Ovary (tissue), 9 donors: ENCODE data around the gene MLPH. TPM values are rescaled to one million over a fixed set of nuclear protein-coding genes. Genes with fewer than 3 reads are reported as not detected.
A peak's percentile ranks its signal among the peaks of the same experiment; 100 is the strongest.

Experiments
- DNase-seq, 5 donors: peaks; one replicate each; pipeline ENCODE4 v3.0.0-alpha.2; 2019 to 2020
- H3K27ac ChIP-seq, 2 donors: fragments of 200-600 bp; one replicate each; pipeline versions ENCODE4 v1.5.1 to v1.8.0; 2019 to 2022
- H3K27me3 ChIP-seq: fragments of 200-600 bp; one replicate; pipeline ENCODE4 v1.8.0; 2022
- H3K36me3 ChIP-seq: fragments of 200-600 bp; sonication (generic); one replicate; pipeline ENCODE4 v1.5.1; 2019
- H3K4me1 ChIP-seq: one replicate; pipeline ENCODE4 v1.8.1; 2013; ENCODE audit warnings: mild to moderate bottlenecking, moderate library complexity; ENCODE audit not compliant: insufficient read depth
- H3K4me3 ChIP-seq: fragments of 200-600 bp; sonication (generic); one replicate; pipeline ENCODE4 v1.5.1; 2017
- H3K9me3 ChIP-seq, 2 donors: fragments of 200-600 bp in 1 of 2; sonication (generic) in 1 of 2; one replicate each; pipeline versions ENCODE4 v1.5.1 to v1.8.1; 2013 to 2019; ENCODE audit warnings: mild to moderate bottlenecking in 1 of 2, moderate library complexity in 1 of 2
- CTCF ChIP-seq, 3 donors: fragments of 450-650 bp in 2 of 3; fragments of 200-600 bp in 1 of 3; IDR thresholded peaks; one replicate each; pipeline versions ENCODE4 v1.5.1 to v1.8.0; 2016 to 2022; ENCODE audit warnings: antibody characterized with exemption in 3 of 3, mild to moderate bottlenecking in 1 of 3
- EP300 ChIP-seq: sonication (generic); formaldehyde crosslinking; IDR thresholded peaks from one replicate; pipeline ENCODE4 v1.6.1; 2017; ENCODE audit warnings: antibody characterized with exemption
- POLR2A ChIP-seq: fragments of 450-650 bp; IDR thresholded peaks from one replicate; pipeline ENCODE4 v1.6.1; 2017; ENCODE audit warnings: antibody characterized with exemption, mild to moderate bottlenecking, moderate library complexity
- WGBS, 3 donors: extraction: QIAGEN DNeasy Blood & Tissue Kit in 1 of 3; methylation state at CpG; one replicate each; pipeline versions ENCODE4 v1.1.5 to v1.1.7; 2013 to 2017; 5-methylcytosine and 5-hydroxymethylcytosine counted together
- intact Hi-C, 4 donors: fragments of 100-400 bp; cut with DNase I; formaldehyde crosslinking; loops; one replicate each; pipeline versions ENCODE4 v1.11.0 to v1.15.1; 2022 to 2023
- polyA plus RNA-seq, 2 donors: library from polyadenylated mRNA; stranded (reverse); fragments of 200-250 nt in 1 of 2; fragments of 350-450 nt in 1 of 2; fragmentation: Illumina TruSeq in 1 of 2; extraction: RNeasy Lipid Tissue Mini Kit (QIAGEN cat#74804) in 1 of 2; gene quantifications; one replicate each; pipeline ENCODE4 v1.2.3, GENCODE V29; 2013 to 2014
- total RNA-seq, 7 donors: library from RNA; depleted of rRNA in 2 of 7; stranded (reverse); fragments of >200 nt in 2 of 7; fragmentation: NEBNext Ultra II Directional in 3 of 7; extraction: Animal tissue kit (Norgen Biotek cat#: 25700) in 3 of 7; gene quantifications; one replicate each; pipeline versions ENCODE4 v1.1.0 to v1.2.4, GENCODE V29; 2016 to 2023
- donor health status: DM: no; HTN: no; CAD: no; lungs with moderate emphysema.
- donor health status: DM: no; HTN: no; CAD: no.
- donor health status: Bipolar disorder and iron deficiency.
- donor health status: DM: yes; HTN: yes; CAD: no.
- donor health status: DM: no; HTN: no; CAD: no.
- donor health status: DM: yes; HTN: yes; CAD: no.

The MLPH gene
- total and polyA plus RNA-seq, 9 donors = 7.8 to 67.5 (median 23.3) TPM

GRCh38 chr2:237575869-237576862, 89.1 kb downstream of the MLPH start:
- WGBS, 3 donors = 88 to 94% (median 92%) methylated on average over 27 of the region's 27 CpGs
- TF ChIP-seq EP300 = no peak
- no peak for TF ChIP-seq POLR2A
- no peak for TF ChIP-seq CTCF (IDR thresholded peaks at IDR 0.05)

GRCh38 chr2:237576974-237577373, 89.9 kb downstream of the MLPH start:
- no peak overlapping the region for H3K27ac ChIP-seq
- intact Hi-C loops = loop anchor here in 3 of 4 donors (10.0 kb wide), 4 partner anchors 162 to 482 kb away; partner anchors contain the start of gene COL6A3 (in 2 of the 3)
- H3K27me3 ChIP-seq = no peaks in the 10 kb centered on the region
- no peak for TF ChIP-seq CTCF (IDR thresholded peaks at IDR 0.05)
- TF ChIP-seq EP300 = no peak
- no peak for TF ChIP-seq POLR2A
- H3K4me3 ChIP-seq = no peak overlapping the region
- peaks cover 3% of the 10 kb centered on the region for H3K4me1 ChIP-seq
- 90 to 96% (median 92%) methylated on average over 9 of the region's 9 CpGs for whole genome bisulfite sequencing, 3 donors
- peak in 2 of 5 donors; percentile 11 to 31 for DNase-seq
- no peaks in the 10 kb centered on the region for H3K9me3 ChIP-seq
- H3K36me3 ChIP-seq = no peaks in the 10 kb centered on the region

More at GRCh38 chr2:237575869-237576862, 89.1 kb downstream of the MLPH start:
- Histone ChIP-seq H3K36me3 (no peaks in the 10 kb centered on the region), H3K4me1 (peaks cover 2% of the 10 kb centered on the region), H3K4me3 (no peak overlapping the region), H3K27me3 (no peaks in the 10 kb centered on the region), H3K9me3 (no peaks in the 10 kb centered on the region), H3K27ac (no peak overlapping the region)
- intact Hi-C loops = loop anchor here in 3 of 4 donors (10.0 kb wide), 4 partner anchors 161 to 481 kb away; partner anchors contain the start of gene COL6A3 (in 2 of the 3)
- DNase-seq = peak in 3 of 5 donors; percentile 19 to 41 (median 23)

- Histone ChIP-seq H3K4me1 (peaks cover 7% of the 10 kb centered on the region), H3K36me3 (no peaks in the 10 kb centered on the region), H3K27me3 (no peaks in the 10 kb centered on the region), H3K4me3 (no peak overlapping the region), H3K27ac (no peak overlapping the region), H3K9me3 (no peaks in the 10 kb centered on the region)
- TF ChIP-seq EP300 = no peak
- no peak for TF ChIP-seq POLR2A
- TF ChIP-seq CTCF (IDR thresholded peaks at IDR 0.05) = no peak
- intact Hi-C loops = loop anchor here in 3 of 4 donors (10.0 kb wide), 4 partner anchors 163 to 483 kb away; partner anchors contain the start of gene COL6A3 (in 2 of the 3)
- WGBS, 3 donors = 90 to 96% (median 93%) methylated on average over 10 of the region's 10 CpGs
- peak in 2 of 5 donors; percentile 16 to 20 for DNase-seq
Measured at GRCh38 chr2:237577458-237577857, 90.4 kb downstream of the MLPH start.

GRCh38 chr2:237577956-237578870, 91.2 kb downstream of the MLPH start:
- Histone ChIP-seq H3K27me3 (no peaks in the 10 kb centered on the region), H3K9me3 (no peaks in the 10 kb centered on the region), H3K36me3 (no peaks in the 10 kb centered on the region), H3K27ac (no peak overlapping the region), H3K4me3 (no peak overlapping the region), H3K4me1 (peaks cover 7% of the 10 kb centered on the region)
- WGBS, 3 donors = 91 to 93% (median 92%) methylated on average over 26 of the region's 26 CpGs
- TF ChIP-seq CTCF (IDR thresholded peaks at IDR 0.05) (no peak), POLR2A (no peak), EP300 (no peak)
- intact Hi-C loops = loop anchor here in 3 of 4 donors (10.0 kb wide), 4 partner anchors 163 to 483 kb away; partner anchors contain the start of gene COL6A3 (in 2 of the 3)
- DNase-seq = peak in 2 of 5 donors; percentile 11 to 31
